OCI-LY1 (cell line): ENCODE measurements around the gene NRDE2.

Experiments
- H2AFZ ChIP-seq: fragments of 200-600 bp; sonication (generic), shearing (Covaris generic); 2 replicates; pipeline ENCODE4 v1.6.0; 2014; ENCODE audit warnings: antibody characterized with exemption, mild to moderate bottlenecking, low read length
- H3F3A ChIP-seq: fragments of 200-600 bp; sonication (generic), shearing (Covaris generic); 2 replicates; pipeline ENCODE4 v1.6.0; 2014; ENCODE audit warnings: mild to moderate bottlenecking, antibody characterized with exemption, low read length, moderate library complexity; ENCODE audit not compliant: insufficient read depth
- H3K27ac ChIP-seq: fragments of 200-600 bp; sonication (generic); 2 replicates; pipeline ENCODE4 v1.5.1; 2014; ENCODE audit warnings: low read length, mixed run types, mild to moderate bottlenecking, low read depth; ENCODE audit not compliant: poor library complexity, severe bottlenecking
- H3K27me3 ChIP-seq: fragments of 200-600 bp; sonication (generic); 2 replicates; pipeline ENCODE4 v1.6.0; 2014; ENCODE audit warnings: antibody characterized with exemption, mild to moderate bottlenecking, low read length, moderate library complexity; ENCODE audit not compliant: insufficient read depth
- H3K36me3 ChIP-seq: fragments of 200-600 bp; sonication (generic); 2 replicates; pipeline ENCODE4 v1.6.1; 2014; ENCODE audit warnings: mild to moderate bottlenecking, antibody characterized with exemption, low read length, moderate library complexity, mixed read lengths; ENCODE audit not compliant: insufficient read depth
- H3K4me1 ChIP-seq: fragments of 200-600 bp; sonication (generic); 2 replicates; pipeline ENCODE4 v1.5.1; 2014; ENCODE audit warnings: mild to moderate bottlenecking, low read length, moderate library complexity; ENCODE audit not compliant: insufficient read depth, severe bottlenecking
- H3K4me2 ChIP-seq: fragments of 200-600 bp; sonication (generic), shearing (Covaris generic); 2 replicates; pipeline ENCODE4 v1.6.1; 2014; ENCODE audit warnings: low read length
- H3K4me3 ChIP-seq: fragments of 200-600 bp; sonication (generic); 2 replicates; pipeline ENCODE4 v1.5.1; 2014; ENCODE audit warnings: low read length, low read depth, mild to moderate bottlenecking, mixed read lengths; ENCODE audit not compliant: poor library complexity, severe bottlenecking
- H3K79me2 ChIP-seq: fragments of 200-600 bp; shearing (Covaris generic); 2 replicates; pipeline ENCODE4 v1.6.1; 2016; ENCODE audit warnings: mixed run types, low read length, mixed read lengths; ENCODE audit not compliant: insufficient read depth
- H3K9ac ChIP-seq: fragments of 200-600 bp; sonication (generic), shearing (Covaris generic); 2 replicates; pipeline ENCODE4 v1.6.1; 2014; ENCODE audit warnings: mild to moderate bottlenecking, low read length, mixed read lengths
- H3K9me2 ChIP-seq: fragments of 200-600 bp; sonication (generic), shearing (Covaris generic); 2 replicates; pipeline ENCODE4 v1.6.1; 2014; ENCODE audit warnings: low read depth, mild to moderate bottlenecking, low read length, mixed read lengths
- H3K9me3 ChIP-seq: fragments of 200-600 bp; shearing (Covaris generic); 2 replicates; pipeline ENCODE4 v1.6.1; 2014; ENCODE audit warnings: low read length, mixed read lengths
- H4K20me1 ChIP-seq: fragments of 200-600 bp; sonication (generic), shearing (Covaris generic); 2 replicates; pipeline ENCODE4 v1.6.0; 2016; ENCODE audit warnings: mild to moderate bottlenecking, low read length; ENCODE audit not compliant: insufficient read depth
- EZH2 ChIP-seq: fragments of 200-600 bp; sonication (generic), shearing (Covaris generic); IDR thresholded peaks from 2 replicates; pipeline ENCODE4 v1.8.0; 2017; ENCODE audit warnings: borderline replicate concordance, mixed run types, mild to moderate bottlenecking, antibody characterized with exemption, low read length, moderate library complexity, mixed read lengths
- TF ChIP-seq, protein P1 (sequence below): fragments of 200-600 bp; sonication (generic), shearing (Covaris generic); IDR thresholded peaks from 2 replicates; pipeline ENCODE4 v1.5.1; 2017; ENCODE audit warnings: mild to moderate bottlenecking, antibody characterized with exemption, low read length, moderate library complexity, mixed read lengths

Gene NRDE2

DNA sequence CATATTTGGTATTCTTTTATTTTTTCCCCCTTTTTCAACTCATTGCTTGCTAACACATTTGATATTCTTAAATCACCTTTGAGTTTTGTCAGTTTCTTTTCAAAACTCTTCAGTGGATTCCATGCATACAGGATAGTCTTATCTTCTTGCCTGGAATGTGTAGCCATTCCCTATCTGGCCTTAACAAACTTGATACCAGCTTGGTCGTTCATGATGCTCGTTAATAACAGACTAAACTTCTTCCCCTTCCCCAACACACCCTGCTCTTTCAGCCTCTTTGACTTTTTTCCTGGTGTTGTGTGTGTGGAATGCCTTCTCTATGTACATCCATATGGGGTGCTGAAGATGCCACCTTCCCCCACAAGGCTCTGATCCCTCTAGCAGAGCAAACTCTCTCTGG, 47.4 kb upstream of the NRDE2 start:
- no peaks in the 10 kb centered on the region for H3K9me2 ChIP-seq
- no peak overlapping the region for H3K4me2 ChIP-seq
- H2AFZ ChIP-seq = no peak overlapping the region
- no peaks in the 10 kb centered on the region for H3F3A ChIP-seq
- TF ChIP-seq, protein P1, sequence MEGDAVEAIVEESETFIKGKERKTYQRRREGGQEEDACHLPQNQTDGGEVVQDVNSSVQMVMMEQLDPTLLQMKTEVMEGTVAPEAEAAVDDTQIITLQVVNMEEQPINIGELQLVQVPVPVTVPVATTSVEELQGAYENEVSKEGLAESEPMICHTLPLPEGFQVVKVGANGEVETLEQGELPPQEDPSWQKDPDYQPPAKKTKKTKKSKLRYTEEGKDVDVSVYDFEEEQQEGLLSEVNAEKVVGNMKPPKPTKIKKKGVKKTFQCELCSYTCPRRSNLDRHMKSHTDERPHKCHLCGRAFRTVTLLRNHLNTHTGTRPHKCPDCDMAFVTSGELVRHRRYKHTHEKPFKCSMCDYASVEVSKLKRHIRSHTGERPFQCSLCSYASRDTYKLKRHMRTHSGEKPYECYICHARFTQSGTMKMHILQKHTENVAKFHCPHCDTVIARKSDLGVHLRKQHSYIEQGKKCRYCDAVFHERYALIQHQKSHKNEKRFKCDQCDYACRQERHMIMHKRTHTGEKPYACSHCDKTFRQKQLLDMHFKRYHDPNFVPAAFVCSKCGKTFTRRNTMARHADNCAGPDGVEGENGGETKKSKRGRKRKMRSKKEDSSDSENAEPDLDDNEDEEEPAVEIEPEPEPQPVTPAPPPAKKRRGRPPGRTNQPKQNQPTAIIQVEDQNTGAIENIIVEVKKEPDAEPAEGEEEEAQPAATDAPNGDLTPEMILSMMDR = no peak
- no peak overlapping the region for H3K27ac ChIP-seq
- no peak overlapping the region for H3K4me3 ChIP-seq
- H3K79me2 ChIP-seq = no peaks in the 10 kb centered on the region
- peaks cover 24% of the 10 kb centered on the region for H3K4me1 ChIP-seq
- H3K9me3 ChIP-seq = no peaks in the 10 kb centered on the region
- no peak overlapping the region for H3K9ac ChIP-seq
- H4K20me1 ChIP-seq = no peaks in the 10 kb centered on the region
- H3K36me3 ChIP-seq = no peaks in the 10 kb centered on the region
- no peaks in the 10 kb centered on the region for H3K27me3 ChIP-seq

DNA sequence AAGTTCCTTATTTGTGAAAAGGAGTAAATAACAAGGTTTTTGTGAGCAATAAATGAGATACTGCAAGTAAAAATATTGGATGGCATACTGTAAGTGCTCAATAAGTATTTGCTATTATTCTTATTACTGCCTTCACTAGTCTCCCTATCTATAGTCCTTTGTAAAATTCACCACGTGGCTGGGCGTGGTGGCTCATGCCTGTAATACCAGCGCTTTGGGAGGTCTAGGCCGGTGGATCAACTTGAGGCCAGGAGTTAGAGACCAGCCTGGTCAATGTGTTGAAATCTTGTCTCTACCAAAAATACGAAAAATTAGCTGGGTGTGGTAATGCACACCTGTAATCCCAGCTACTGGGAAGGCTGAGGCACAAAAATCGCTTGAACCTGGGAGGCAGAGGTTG, 46.5 kb upstream of the NRDE2 start:
- Histone ChIP-seq H3K4me1 (peaks cover 16% of the 10 kb centered on the region), H3K79me2 (no peaks in the 10 kb centered on the region), H3K9me2 (no peaks in the 10 kb centered on the region), H3K4me2 (no peak overlapping the region), H3K27me3 (no peaks in the 10 kb centered on the region), H3K4me3 (no peak overlapping the region), H3K27ac (no peak overlapping the region), H3K36me3 (no peaks in the 10 kb centered on the region), H4K20me1 (no peaks in the 10 kb centered on the region), H3F3A (no peaks in the 10 kb centered on the region), H2AFZ (no peak overlapping the region), H3K9ac (no peak overlapping the region), H3K9me3 (no peaks in the 10 kb centered on the region)
- TF ChIP-seq, protein P1 = no peak
- TF ChIP-seq EZH2 = no peak

DNA sequence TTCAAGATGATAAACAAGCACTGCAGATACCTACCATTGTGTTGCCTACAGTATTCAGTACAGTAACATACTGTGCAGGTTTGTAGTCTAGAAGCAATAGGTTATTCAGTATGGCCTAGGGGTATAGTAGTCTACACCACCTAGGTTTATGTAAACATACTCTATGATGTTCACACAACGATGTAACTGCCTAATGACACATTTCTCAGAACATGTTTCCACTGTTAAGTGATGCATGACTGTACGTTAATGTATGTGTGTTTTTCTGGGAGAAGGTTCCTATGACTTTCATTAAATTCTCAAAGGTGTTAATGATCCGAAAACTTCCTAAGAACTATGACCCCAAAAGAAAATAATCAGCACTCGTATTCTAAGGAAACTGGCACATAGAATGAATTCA, 44.2 kb upstream of the NRDE2 start:
- no peak overlapping the region for H3K9ac ChIP-seq
- no peak overlapping the region for H2AFZ ChIP-seq
- no peak for TF ChIP-seq EZH2
- TF ChIP-seq, protein P1 = no peak
- no peaks in the 10 kb centered on the region for H3K9me3 ChIP-seq
- H3K4me2 ChIP-seq = no peak overlapping the region
- H3F3A ChIP-seq = no peaks in the 10 kb centered on the region
- no peaks in the 10 kb centered on the region for H3K27me3 ChIP-seq
- no peak overlapping the region for H3K4me3 ChIP-seq
- no peaks in the 10 kb centered on the region for H3K9me2 ChIP-seq
- no peaks in the 10 kb centered on the region for H3K4me1 ChIP-seq
- H3K27ac ChIP-seq = no peak overlapping the region
- no peaks in the 10 kb centered on the region for H4K20me1 ChIP-seq
- no peaks in the 10 kb centered on the region for H3K79me2 ChIP-seq
- no peaks in the 10 kb centered on the region for H3K36me3 ChIP-seq
